ENCODE data around the gene HPD.

The HPD gene

DNA sequence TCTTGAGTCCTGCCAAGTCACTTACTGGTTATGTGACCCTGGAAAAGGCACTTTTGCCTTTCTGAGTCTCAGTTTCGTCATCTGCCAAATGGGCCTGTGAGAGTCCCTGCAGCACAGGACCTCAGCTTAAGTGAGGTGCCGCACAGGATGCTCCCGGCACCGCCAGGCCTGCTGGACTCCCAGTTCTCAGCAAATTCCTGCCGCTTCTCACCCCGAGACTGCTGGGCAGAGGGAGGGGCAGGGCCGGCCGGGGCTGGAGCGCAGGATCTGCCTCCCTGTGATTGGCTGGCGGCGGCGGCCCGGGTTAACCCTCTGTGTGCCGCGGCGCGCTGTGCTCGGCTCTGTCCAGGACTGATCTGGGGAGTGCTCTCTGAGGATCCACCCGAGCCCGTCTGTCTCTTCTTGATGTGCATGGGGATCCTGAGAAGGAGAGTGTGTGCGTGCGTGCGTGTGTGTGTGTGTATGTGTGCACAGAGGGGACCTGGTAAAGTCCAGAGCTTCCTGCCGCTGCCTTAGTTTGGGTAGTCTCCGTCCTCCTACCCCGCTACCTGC lies 46.3 kb downstream of the HPD start:
- DNase-seq (ENCODE audit: low read depth in 2 of 3, low spot score in 2 of 3): no peak

DNA sequence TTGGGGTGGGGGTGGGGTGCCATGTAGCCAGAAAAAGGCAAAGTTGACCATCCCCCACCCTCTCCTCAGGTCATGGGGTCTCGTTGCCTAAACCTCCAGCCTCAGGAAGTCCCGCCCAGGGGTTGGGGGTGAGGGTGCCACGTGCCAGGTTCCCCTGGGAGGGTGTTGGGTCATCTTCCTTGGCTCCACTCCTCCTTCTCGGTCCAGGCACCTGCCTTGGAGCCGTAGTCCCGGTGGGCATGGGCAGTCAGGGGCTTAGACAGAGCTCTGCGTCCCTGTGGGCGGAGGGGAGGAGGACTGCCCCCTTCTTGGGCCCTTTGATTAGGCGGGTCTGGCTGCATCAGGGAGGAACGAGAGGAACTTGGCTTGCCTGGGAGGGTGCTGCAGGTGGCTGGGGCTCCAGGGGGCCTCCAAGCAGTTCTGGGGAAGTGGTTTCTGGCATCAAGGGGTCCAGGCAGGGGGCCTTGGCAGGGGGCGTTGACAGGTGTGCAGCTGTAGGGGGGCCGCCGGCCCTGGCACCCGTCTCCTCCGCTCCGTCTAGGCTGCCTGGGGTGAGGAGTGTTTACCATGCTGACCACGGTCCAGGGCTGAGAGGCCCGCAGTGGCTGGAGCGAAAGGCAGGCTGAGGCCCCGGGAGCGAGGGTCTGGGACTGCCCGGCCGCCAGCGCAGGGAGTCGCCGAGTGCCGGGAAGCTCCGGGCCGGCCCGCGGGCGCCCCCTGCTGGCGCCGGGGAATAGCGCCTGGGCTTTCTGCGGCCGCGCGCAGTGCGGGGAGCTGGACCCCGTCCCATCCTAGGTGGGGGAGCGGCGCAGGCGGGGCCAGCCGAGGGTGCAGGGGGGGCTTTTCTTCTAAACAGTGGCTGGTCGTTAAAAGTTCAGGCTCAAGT lies 47.0 kb downstream of the HPD start:
- peak in 1 of 3 experiments; percentile 42 for DNase-seq (ENCODE audit: low read depth in 2 of 3, low spot score in 2 of 3)

DNA sequence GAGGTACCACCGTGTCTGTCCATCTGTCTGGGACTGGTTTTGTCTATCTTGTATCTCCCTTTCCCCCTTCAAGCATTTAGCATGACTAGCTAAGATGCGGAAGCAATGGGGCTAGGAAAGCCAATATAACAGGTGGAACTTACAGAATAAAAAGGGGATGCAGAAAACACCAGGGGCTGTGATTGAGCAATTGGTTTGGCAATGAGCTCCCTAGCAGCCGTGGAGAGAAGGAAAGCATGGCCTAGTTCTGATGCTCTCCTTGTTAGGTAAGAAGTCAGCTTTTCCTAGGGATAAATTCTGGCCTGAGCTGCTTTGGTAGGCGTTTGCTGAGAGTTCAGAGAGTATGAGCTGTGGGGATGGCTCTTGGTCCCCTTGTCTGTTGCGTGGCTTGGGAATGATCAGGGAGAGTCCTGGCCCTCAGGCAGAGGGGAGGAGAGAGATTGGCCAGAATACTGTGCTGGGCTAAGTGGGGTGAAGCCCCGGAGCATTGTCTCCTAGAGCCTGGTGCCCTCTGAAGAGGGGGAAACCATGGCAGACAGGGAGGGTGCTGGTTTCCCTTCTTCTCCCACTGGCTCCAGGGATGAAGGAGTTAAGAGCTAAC lies 47.7 kb downstream of the HPD start:
- DNase-seq (ENCODE audit: low read depth in 2 of 3, low spot score in 2 of 3): no peak

DNA sequence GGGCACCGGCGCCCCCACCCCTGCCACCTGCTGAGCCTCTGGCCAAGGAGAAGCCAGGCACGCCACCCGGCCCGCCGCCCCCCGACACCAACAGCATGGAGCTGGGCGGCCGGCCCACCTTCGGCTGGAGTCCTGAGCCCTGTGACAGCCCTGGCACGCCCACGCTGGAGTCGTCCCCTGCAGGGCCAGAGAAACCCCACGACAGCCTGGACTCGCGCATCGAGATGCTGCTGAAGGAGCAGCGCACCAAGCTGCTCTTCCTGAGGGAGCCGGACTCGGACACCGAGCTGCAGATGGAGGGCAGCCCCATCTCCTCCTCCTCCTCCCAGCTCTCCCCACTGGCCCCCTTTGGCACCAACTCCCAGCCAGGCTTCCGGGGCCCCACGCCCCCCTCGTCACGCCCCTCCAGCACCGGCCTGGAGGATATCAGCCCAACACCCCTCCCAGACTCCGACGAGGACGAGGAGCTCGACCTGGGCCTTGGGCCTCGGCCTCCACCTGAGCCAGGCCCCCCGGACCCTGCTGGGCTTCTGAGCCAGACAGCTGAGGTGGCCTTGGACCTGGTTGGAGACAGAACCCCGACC lies 48.3 kb downstream of the HPD start:
- no peak for DNase-seq (ENCODE audit: low read depth in 2 of 3, low spot score in 2 of 3)

DNA sequence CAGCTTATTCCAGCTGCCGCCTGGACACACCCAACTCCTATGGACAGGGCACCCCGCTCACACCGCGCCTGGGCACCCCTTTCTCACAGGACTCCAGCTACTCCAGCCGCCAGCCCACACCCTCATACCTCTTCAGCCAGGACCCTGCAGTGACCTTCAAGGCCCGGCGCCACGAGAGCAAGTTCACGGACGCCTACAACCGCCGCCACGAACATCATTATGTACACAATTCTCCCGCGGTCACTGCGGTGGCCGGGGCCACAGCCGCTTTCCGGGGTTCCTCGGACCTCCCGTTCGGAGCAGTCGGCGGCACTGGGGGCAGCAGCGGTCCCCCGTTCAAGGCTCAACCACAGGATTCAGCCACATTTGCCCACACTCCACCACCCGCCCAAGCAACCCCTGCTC lies 48.9 kb downstream of the HPD start:
- DNase-seq (ENCODE audit: low read depth in 2 of 3, low spot score in 2 of 3): no peak

DNA sequence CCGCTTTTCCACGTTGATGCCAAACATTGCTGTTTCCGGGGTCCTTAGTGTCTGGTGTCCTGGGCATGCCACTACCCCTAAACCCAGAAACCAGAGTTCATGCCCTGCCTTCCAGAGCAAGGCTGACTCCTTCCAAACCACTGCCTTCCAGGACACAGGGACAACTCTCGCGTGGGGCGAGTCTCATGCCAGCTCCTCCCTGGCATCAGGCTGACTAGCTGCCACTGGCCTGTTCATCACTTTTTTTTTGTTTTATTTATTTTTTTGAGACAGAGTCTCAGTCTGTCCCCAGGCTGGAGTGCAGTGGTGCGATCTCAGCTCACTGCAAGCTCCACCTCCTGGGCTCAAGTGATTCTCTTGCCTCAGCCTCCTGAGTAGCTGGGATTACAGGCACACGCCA lies 50.0 kb downstream of the HPD start:
- DNase-seq (ENCODE audit: low read depth in 2 of 3, low spot score in 2 of 3): no peak

DNA sequence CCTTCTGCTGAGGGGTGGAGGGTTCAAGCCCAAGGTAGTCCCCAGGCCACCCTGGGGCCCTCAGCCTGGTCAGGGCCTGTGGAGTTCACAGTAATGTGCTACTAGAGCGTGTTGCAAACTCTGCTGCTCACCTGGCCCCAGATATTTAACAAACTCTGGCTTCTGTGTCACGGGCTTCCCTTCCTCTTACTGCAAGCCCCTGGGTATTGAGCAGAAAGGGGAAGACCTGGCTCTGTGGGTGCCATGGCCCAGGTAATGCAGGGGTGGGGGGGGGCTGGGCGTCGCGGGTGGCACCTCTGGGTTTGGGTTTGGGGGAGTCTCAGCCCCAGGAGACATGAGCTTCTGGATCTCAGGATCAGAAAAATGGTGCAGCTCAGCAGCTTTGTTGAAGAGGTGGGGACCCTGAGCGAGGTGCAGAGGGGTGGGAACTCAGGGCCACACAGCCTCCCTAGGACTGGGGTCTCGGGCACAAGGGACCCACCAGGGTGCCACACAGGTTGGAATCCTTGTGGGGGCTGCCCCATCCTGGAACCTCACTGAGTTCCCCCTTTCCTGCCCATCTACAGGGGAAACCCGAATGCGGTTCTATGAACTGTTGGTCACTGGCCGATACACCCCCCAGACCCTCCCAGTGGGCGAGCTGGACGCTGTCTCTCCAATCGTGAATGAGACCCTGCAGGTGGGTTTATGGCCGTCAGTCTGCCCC lies 50.9 kb downstream of the HPD start:
- no peak for DNase-seq (ENCODE audit: low read depth in 2 of 3, low spot score in 2 of 3)

DNA sequence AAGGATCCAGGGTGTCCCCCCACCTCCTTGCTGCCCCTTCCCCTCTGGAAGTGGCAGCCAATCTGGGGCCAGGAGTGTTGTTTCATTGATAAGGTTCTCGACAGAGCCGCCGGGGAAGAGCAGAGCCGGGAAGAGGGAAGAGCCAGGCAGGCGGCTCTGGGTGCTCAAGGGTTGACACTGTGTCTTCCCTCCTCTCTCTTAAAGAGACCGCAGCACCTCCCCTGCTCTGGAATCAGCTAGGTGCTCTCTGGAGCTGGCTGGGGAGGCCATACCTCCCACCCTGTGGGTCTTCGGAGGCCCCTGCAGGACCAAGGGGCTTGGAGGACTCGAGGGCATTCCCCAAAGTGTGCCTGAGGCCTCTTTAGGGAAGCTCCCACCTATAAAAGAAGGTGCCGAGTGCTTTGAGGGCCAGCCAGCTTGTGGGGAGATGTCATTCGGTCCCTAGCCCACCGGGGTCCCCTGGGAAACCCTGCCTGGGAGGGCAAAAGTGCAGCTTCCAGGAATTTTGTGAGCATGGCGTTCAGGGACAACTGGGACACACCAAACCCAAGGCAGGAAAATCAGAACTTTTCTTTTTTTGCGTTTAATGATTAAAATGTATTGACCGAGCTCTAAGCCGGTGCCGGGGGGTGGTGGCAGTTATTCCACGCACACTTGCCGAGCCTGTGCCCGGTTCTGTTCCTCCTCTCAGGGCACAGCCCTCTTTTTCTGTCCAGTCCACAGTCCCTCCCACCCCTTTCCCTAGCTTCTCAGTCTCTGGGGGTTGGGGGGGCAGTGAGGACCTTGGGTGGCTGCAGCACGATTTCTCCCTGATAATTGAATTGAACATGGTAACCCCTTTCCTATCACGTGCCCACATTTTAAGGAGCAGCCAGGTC lies 51.9 kb downstream of the HPD start:
- no peak for DNase-seq (ENCODE audit: low read depth in 2 of 3, low spot score in 2 of 3)

DNA sequence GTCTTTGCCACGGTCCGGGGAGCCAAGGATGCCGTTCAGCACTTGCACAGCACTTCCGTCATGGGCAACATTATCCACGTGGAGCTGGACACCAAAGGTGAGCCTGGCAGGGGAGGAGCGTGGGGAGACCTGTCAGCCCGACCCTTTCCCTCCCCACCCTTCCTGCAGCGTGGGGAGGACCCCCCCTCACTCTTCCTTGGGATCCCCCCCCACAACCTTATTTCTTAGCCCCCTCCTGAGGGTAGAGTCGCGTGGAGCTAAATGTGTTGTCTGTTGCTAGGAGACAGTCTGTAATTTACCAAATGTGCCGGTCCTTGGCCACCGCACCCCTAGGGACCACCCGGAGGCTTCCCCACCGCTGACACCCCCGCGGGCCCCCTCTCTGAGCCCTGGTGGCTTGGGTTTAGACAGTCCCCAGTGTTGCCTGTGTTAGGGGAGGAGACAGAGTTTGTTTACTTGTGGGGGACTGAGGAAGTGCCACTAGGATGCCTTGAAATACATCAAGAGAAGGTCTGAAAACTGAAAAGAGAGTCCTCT lies 52.6 kb downstream of the HPD start:
- no peak for DNase-seq (ENCODE audit: low read depth in 2 of 3, low spot score in 2 of 3)

DNA sequence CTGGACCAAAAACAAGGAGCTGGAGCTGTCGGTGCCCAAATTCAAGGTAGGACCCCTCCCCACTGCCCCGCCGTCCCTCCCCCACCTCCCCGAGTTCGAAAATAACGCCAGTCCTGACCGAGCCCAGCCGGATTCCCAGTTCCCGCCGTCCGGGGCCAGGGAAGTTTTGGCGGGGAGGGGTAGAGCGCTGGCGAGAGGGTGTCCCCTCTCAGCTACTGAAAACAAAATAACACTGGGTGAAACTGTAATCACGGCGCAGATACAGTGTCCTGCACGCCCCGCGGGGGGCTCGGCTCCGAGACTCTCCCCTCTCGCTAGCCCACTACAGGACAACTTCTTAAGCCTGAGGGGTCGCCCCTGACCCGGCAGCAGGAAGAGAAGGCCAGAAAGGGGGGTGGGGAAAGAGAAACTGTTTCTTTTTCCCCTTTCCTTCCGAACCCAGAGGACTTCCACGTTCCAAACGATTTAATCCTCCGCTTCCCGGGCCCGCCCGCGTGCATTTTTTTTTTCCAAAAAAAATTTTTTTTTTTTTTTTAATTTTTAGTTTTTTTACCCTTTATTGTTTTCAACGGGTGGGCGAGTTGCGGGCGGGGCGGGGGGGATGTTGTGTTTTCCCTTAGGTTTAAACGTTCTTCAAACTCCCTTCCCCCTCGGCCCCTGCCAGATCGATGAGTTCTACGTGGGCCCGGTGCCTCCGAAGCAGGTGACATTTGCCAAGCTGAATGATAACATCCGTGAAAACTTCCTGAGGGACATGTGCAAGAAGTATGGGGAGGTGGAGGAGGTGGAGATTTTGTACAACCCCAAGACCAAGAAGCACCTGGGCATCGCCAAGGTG lies 53.3 kb downstream of the HPD start:
- DNase-seq (ENCODE audit: low read depth in 2 of 3, low spot score in 2 of 3): no peak

DNA sequence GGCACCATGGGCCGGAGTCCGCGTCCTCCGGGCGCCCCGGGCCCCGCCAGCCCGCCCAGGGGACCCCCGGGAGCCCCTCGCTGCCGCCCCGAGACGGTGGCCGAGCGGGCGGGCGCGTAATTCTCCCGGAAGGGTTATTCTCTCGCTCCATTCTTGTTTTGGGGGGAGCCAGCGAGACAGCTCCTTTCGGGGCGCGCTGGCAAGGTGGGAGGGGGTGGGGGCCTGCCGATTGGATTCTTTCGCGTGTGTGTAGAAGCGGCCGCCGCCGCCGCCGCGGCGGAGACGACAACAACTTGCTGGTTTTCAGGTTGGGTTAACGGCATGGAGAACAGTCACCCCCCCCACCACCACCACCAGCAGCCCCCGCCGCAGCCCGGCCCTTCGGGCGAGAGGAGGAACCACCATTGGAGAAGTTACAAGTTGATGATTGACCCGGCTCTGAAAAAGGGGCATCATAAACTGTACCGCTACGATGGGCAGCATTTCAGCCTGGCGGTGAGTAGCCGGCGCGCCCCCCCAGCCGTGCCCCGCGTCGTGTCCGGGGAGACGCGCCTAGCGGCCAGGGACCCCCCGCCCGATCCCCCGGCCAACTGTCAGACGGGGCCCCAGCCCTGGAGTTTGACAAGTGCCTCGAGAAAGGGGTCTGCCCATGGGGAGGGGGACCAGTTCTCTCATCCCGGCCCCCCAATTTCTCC lies 54.1 kb downstream of the HPD start:
- DNase-seq (ENCODE audit: low read depth in 2 of 3, low spot score in 2 of 3): no peak

DNA sequence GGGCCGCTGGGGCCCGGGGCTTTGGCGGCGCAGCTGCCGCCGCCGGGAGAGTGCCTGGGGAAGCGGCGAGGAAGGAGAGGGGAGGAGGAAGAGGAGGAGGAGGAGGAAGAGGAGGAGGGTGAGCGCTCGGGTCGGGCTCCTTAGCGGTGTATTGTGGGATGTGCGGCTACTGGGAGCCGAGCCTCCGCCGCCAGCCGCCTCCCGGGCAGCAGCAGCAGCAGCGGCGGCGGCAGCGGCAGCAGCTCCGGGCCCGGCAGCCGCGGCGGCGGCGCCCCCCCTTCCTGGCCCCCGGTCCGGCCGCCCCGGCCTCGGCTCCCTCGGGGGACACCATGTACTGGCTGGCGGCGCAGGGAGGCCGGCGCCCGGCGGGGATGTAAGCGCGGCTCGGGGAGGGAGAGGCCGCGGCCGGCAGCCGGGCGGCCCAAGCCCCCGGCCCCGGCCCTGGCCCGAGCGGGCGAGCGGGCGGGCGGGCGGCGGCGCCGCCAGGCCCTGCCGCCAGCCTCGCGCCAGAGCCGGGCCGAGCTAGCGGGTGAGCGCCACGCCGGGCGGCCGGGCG lies 54.7 kb downstream of the HPD start, which contains the start of gene SETD1B:
Gene SETD1B, plus strand, starts transcription at position 149 of the 556 bp plus-strand sequence. CDS start 729 bp downstream, outside the sequence.
- no peak for DNase-seq (ENCODE audit: low read depth in 2 of 3, low spot score in 2 of 3)

DNA sequence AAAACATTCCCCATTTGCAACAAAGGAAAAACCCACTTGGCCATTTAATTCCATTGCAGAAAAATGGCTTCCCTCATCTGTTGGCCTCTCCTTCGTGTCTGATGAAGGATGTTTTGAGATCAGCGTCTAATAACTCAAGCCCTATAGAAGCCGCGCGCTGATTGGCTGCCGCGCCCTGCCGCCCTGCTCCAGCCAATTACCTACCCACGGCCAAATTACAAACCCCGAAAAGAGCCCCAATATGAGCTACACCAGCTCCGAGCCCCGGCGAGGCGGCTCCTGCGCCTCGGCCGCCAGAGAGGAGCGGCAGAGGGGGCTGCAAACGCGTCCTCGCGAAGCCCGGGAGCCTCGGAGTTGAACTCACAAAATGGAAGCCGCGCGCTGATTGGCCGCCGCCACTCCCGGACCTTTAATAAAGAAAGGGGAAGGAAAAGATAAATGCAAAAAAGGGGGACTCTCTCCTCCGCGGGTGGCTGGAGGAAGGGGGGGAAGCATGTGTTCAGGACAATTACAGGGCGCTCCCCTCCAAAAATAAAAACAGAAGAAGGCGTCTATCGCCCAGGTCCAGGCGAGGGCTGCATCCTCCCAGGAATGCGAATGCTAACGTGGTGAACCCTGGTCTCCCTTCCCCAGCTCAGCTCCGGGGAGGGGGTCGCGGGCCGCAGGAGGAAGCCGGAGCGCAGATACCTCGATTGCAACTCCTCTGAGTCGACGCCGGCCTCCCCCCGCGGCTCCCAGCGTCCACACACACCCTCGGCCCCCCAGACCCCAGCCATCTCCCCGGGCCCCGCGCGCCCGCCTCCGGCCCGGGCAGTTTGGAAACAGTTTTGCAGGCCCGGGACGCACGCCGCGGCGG lies 55.6 kb downstream of the HPD start:
- DNase-seq (ENCODE audit: low read depth in 2 of 3, low spot score in 2 of 3): peak; percentile 66 to 83 (median 75)

DNA sequence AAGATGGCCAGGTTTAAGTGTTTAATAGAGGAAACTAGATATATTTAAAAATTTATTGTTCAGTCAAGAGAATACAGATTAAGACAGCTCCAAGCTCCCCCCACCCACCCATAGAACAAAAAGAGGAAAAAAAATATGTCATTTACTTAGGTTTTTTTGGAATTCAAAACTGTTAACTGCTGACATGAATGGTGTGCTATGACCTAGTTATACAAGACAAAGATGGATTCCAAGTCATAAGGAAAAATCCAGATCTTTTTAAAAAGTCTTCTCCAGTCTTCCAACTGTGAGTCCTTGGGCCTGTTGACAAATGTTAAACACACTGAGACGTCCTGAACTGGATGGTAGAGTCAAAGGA lies 56.2 kb downstream of the HPD start:
- DNase-seq (ENCODE audit: low read depth in 2 of 3, low spot score in 2 of 3): no peak

DNA sequence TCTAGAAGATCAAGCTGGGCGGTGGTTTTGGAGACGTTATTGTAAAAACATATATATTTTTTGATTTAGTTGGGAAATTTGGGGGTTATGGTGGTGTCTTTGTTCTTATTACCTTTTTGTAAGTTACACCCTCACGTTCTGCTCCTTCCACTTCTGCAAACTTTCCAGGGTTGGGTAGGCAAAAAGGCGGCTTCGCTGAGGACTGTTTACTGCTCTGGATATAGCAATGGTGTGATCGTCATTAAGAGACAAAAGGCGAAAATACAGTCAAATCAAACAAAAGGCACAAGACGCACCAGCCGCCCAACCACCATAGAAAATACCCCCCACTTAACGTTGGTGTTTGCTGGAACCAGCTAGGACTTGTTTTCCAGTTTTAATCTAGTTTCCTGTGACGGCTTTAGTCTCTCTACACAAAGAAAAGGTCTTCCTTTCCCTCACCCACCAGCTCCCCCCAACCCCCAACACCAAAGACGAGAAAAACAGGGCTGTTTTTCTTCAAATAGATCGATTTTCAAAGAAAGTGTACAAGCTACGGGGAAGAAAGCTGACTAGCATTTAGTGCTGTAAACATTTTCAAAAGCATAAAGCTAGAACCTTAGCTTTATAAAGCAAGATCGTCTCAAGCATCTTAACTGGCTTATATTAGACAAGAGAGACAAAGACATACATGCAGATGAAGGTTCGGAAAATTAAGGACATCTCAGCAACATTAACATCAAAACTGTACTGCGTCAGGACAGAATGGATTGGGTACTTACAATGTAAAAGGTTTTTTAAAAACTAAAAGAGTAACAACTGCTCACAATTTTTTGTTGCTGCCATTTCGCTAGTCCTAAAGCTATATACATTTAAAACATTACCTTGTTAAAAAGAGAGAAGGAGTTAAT lies 56.8 kb downstream of the HPD start:
- DNase-seq (ENCODE audit: low read depth in 2 of 3, low spot score in 2 of 3): no peak
